Coronary artery (tissue), 2 donors: ENCODE results near the gene C17orf100.

Experiments
- DNase-seq: peaks from one replicate; pipeline ENCODE4 v3.0.0-alpha.2; 2017; ENCODE audit warnings: low spot score
- H3K27ac ChIP-seq, 2 donors: fragments of 200-600 bp; sonication (generic); one replicate each; pipeline ENCODE4 v1.5.1; 2016 to 2019
- H3K4me3 ChIP-seq: fragments of 200-600 bp; sonication (generic); 2 replicates; pipeline ENCODE4 v1.5.1; 2016; ENCODE audit warnings: mild to moderate bottlenecking, moderate library complexity
- CTCF ChIP-seq: fragments of 200-600 bp; sonication (generic); IDR thresholded peaks from one replicate; pipeline ENCODE4 v1.5.1; 2019; ENCODE audit warnings: antibody characterized with exemption

C17orf100 gene

GRCh38 chr17:6674586-6674985 lies 23.0 kb downstream of the C17orf100 start:
- TF ChIP-seq CTCF, result no peak
- DNase-seq, result no peak
- Histone ChIP-seq H3K4me3 (no peak overlapping the region), H3K27ac (no peak overlapping the region)

- no peak for TF ChIP-seq CTCF
- Histone ChIP-seq H3K4me3 (no peak overlapping the region), H3K27ac (no peak overlapping the region)
- DNase-seq, result no peak
Measured at GRCh38 chr17:6675201-6675825, 23.8 kb downstream of the C17orf100 start.

GRCh38 chr17:6676802-6677157 lies 25.2 kb downstream of the C17orf100 start:
- no peak overlapping the region for H3K27ac ChIP-seq
- DNase-seq, result no peak
- no peak overlapping the region for H3K4me3 ChIP-seq
- no peak for TF ChIP-seq CTCF

- DNase-seq, result no peak
- no peak overlapping the region for H3K27ac ChIP-seq
- H3K4me3 ChIP-seq, result no peak overlapping the region
- no peak for TF ChIP-seq CTCF
Measured at GRCh38 chr17:6677158-6677831, 25.7 kb downstream of the C17orf100 start.

- TF ChIP-seq CTCF, result no peak
- H3K27ac ChIP-seq, result no peak overlapping the region
- no peak for DNase-seq
- H3K4me3 ChIP-seq, result no peak overlapping the region
Measured at GRCh38 chr17:6677946-6678345, 26.4 kb downstream of the C17orf100 start.

- TF ChIP-seq CTCF, result no peak
- Histone ChIP-seq H3K4me3 (no peak overlapping the region), H3K27ac (no peak overlapping the region)
- no peak for DNase-seq
Measured at GRCh38 chr17:6679241-6679640, 27.7 kb downstream of the C17orf100 start.

GRCh38 chr17:6681176-6681575 lies 29.6 kb downstream of the C17orf100 start:
- TF ChIP-seq CTCF, result no peak
- Histone ChIP-seq H3K27ac (no peak overlapping the region), H3K4me3 (no peak overlapping the region)
- DNase-seq, result no peak
